Testis (tissue), 3 donors: ENCODE measurements around the gene EBP. TPM values are rescaled to one million over a fixed set of nuclear protein-coding genes. Genes with fewer than 3 reads are reported as not detected.

Source experiments
- DNase-seq: peaks from one replicate; pipeline ENCODE4 v3.0.0-alpha.2; 2019
- H3K27ac ChIP-seq, 2 donors: fragments of 200-600 bp; sonication (generic); one replicate each; pipeline ENCODE4 v1.5.1; 2019
- H3K27me3 ChIP-seq: fragments of 200-600 bp; sonication (generic); one replicate; pipeline ENCODE4 v1.5.1; 2019
- H3K36me3 ChIP-seq: fragments of 200-600 bp; sonication (generic); one replicate; pipeline ENCODE4 v1.5.1; 2017; ENCODE audit warnings: low read depth; ENCODE audit errors: missing control alignments
- H3K4me1 ChIP-seq: fragments of 200-600 bp; sonication (generic); one replicate; pipeline ENCODE4 v1.5.1; 2019
- H3K4me3 ChIP-seq, 2 donors: fragments of 200-600 bp; sonication (generic); one replicate each; pipeline ENCODE4 v1.5.1; 2017 to 2019
- H3K9me3 ChIP-seq: fragments of 200-600 bp; sonication (generic); one replicate; pipeline ENCODE4 v1.5.1; 2017
- POLR2A ChIP-seq: fragments of 450-650 bp; IDR thresholded peaks from one replicate; pipeline ENCODE4 v1.6.1; 2017; ENCODE audit warnings: antibody characterized with exemption, mild to moderate bottlenecking, moderate library complexity
- WGBS, 2 donors: methylation state at CpG; one replicate each; pipeline ENCODE4 v1.1.5; 2018; 5-methylcytosine and 5-hydroxymethylcytosine counted together
- intact Hi-C: fragments of 100-400 bp; cut with DNase I; formaldehyde crosslinking; loops from one replicate; pipeline ENCODE4 v1.15.1; 2023; ENCODE audit warnings: low total_unique reads
- polyA plus RNA-seq: library from polyadenylated mRNA; stranded (reverse); fragments of 350-450 nt; fragmentation: Illumina TruSeq; extraction: RNeasy Lipid Tissue Mini Kit (QIAGEN cat#74804); gene quantifications from one replicate; pipeline ENCODE4 v1.2.3, GENCODE V29; 2014; ENCODE audit warnings: low read depth, low replicate concordance; ENCODE audit not compliant: insufficient read depth
- total RNA-seq, 2 donors: library from RNA; depleted of rRNA; stranded (reverse); fragments of >200 nt; gene quantifications; one replicate each; pipeline ENCODE4 v1.2.3, GENCODE V29; 2016
- TF ChIP-seq, protein P1 (sequence below), 3 experiments: fragments of 450-650 bp in 2 of 3; fragments of 200-600 bp in 1 of 3; sonication (generic) in 1 of 3; IDR thresholded peaks; one replicate each; pipeline ENCODE4 v1.5.1; 2016 to 2019; ENCODE audit warnings: antibody characterized with exemption in 3 of 3, mild to moderate bottlenecking in 2 of 3, moderate library complexity in 1 of 3

The EBP gene
- total and polyA plus RNA-seq, 3 donors from 2014 or later = 30.4 to 61.0 (median 48.8) TPM

DNA sequence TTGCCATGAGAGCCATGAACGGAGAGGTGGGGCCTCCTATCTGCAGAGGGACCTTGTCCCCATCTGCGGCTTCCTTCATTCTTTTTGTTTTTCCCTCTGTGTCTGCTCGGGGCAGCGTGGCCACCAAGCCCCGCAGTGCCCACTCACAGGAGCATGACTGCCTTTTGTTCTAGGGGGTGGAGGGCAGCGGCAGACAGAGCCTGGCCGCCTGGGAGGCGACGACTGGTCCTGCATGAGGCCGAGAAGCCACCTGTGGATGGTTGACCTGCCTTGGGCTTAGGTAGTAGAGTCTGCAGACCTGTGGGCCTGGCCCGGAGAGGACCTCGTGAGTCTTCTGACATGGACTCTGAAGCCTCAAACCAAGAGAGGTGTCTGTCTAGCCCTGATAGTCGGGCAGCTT lies 54.0 kb downstream of the EBP start:
- Histone ChIP-seq H3K27me3 (no peaks in the 10 kb centered on the region), H3K4me3 (peak overlapping the region in 1 of 2 donors; percentile 85), H3K9me3 (no peaks in the 10 kb centered on the region), H3K4me1 (no peaks in the 10 kb centered on the region), H3K36me3 (no peaks in the 10 kb centered on the region), H3K27ac (peak overlapping the region; percentile 97 to 98)
- intact Hi-C loops = no loop called here
- TF ChIP-seq, protein P1, sequence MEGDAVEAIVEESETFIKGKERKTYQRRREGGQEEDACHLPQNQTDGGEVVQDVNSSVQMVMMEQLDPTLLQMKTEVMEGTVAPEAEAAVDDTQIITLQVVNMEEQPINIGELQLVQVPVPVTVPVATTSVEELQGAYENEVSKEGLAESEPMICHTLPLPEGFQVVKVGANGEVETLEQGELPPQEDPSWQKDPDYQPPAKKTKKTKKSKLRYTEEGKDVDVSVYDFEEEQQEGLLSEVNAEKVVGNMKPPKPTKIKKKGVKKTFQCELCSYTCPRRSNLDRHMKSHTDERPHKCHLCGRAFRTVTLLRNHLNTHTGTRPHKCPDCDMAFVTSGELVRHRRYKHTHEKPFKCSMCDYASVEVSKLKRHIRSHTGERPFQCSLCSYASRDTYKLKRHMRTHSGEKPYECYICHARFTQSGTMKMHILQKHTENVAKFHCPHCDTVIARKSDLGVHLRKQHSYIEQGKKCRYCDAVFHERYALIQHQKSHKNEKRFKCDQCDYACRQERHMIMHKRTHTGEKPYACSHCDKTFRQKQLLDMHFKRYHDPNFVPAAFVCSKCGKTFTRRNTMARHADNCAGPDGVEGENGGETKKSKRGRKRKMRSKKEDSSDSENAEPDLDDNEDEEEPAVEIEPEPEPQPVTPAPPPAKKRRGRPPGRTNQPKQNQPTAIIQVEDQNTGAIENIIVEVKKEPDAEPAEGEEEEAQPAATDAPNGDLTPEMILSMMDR (IDR thresholded peaks at IDR 0.05) = no peak
- no peak for TF ChIP-seq POLR2A
- 31 to 40% methylated on average over 3 to 12 of the region's 13 CpGs for WGBS, 2 donors
- DNase-seq = no peak

DNA sequence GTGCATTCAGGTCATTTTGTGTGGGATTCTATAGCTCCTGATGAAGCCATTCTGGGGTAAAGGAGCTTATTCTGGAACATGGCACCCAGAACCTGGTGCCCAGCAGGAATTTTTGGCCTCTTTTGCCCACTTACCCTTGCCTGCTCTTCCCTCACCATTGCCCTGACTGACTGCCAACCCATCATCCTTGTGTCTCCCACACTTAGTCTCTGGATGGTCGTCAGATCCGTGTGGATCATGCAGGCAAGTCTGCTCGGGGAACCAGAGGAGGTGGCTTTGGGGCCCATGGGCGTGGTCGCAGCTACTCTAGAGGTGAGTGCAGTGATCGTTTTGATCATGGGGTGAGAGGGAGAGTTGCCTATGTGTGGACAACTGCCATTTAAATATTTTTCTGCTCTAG lies 54.5 kb downstream of the EBP start:
- 63% methylated on average over 4 to 6 of the region's 6 CpGs for WGBS, 2 donors
- H3K36me3 ChIP-seq = no peaks in the 10 kb centered on the region
- intact Hi-C loops = no loop called here
- TF ChIP-seq POLR2A = no peak
- TF ChIP-seq, protein P1 (IDR thresholded peaks at IDR 0.05) = no peak
- no peaks in the 10 kb centered on the region for H3K4me1 ChIP-seq
- no peaks in the 10 kb centered on the region for H3K27me3 ChIP-seq
- no peak overlapping the region for H3K27ac ChIP-seq
- H3K9me3 ChIP-seq = no peaks in the 10 kb centered on the region
- H3K4me3 ChIP-seq = no peak overlapping the region
- DNase-seq = no peak

Other genes starting within 250 kb of the EBP start
- 10 to 100 TPM; 12.8 to 26.1 TPM for gene SSX3, start 165.1 kb upstream of the EBP start, total RNA-seq
- 17.7 TPM for gene SSX3, start 165.1 kb upstream of the EBP start, polyA plus RNA-seq
- 1 to 10 TPM; 2.7 to 3.8 TPM for gene SSX4, start 138.3 kb upstream of the EBP start, total RNA-seq
- 5.3 TPM for gene SSX4, start 138.3 kb upstream of the EBP start, polyA plus RNA-seq
- 1 to 10 TPM in 1 of 2 donors, not detected in 1; 3.8 TPM for gene SSX4B, start 109.8 kb upstream of the EBP start, total RNA-seq
- gene SSX4B, start 109.8 kb upstream of the EBP start, polyA plus RNA-seq = not detected
- gene SLC38A5, start 51.5 kb upstream of the EBP start, total RNA-seq = 1 to 10 TPM; 2.5 to 4.2 TPM
- gene SLC38A5, start 51.5 kb upstream of the EBP start, polyA plus RNA-seq = 3.5 TPM
- gene FTSJ1, start 45.6 kb upstream of the EBP start, total RNA-seq = 10 to 100 TPM; 46.4 to 50.9 TPM
- gene FTSJ1, start 45.6 kb upstream of the EBP start, polyA plus RNA-seq = 38.0 TPM
- gene PORCN, start 12.8 kb upstream of the EBP start, total RNA-seq = 100 to 1,000 TPM in 1 of 2 donors, 10 to 100 TPM in 1; 58.7 to 110 TPM
- gene PORCN, start 12.8 kb upstream of the EBP start, polyA plus RNA-seq = 25.0 TPM
- 10 to 100 TPM; 27.3 to 36.1 TPM for gene TBC1D25, start 17.9 kb downstream of the EBP start, total RNA-seq
- gene TBC1D25, start 17.9 kb downstream of the EBP start, polyA plus RNA-seq = 19.3 TPM
- gene RBM3, start 52.7 kb downstream of the EBP start, total RNA-seq = 100 to 1,000 TPM; 121 to 167 TPM
- 214 TPM for gene RBM3, start 52.7 kb downstream of the EBP start, polyA plus RNA-seq
- 100 to 1,000 TPM; 109 to 148 TPM for gene WDR13, start 75.7 kb downstream of the EBP start, total RNA-seq
- 69.6 TPM for gene WDR13, start 75.7 kb downstream of the EBP start, polyA plus RNA-seq
- gene WAS, start 162.0 kb downstream of the EBP start, total RNA-seq = 1 to 10 TPM; 2.5 to 5.5 TPM
- 4.7 TPM for gene WAS, start 162.0 kb downstream of the EBP start, polyA plus RNA-seq
- 10 to 100 TPM; 16.5 to 16.7 TPM for gene SUV39H1, start 174.9 kb downstream of the EBP start, total RNA-seq
- gene SUV39H1, start 174.9 kb downstream of the EBP start, polyA plus RNA-seq = 10.3 TPM
- not detected for gene GLOD5, start 239.9 kb downstream of the EBP start, total RNA-seq
- gene GLOD5, start 239.9 kb downstream of the EBP start, polyA plus RNA-seq = 0.83 TPM